Measurements from ENCODE around the gene EPOP.

GRCh38 chr17:38660097-38661025, 14.4 kb downstream of the EPOP start:
- TF ChIP-seq, protein P1, sequence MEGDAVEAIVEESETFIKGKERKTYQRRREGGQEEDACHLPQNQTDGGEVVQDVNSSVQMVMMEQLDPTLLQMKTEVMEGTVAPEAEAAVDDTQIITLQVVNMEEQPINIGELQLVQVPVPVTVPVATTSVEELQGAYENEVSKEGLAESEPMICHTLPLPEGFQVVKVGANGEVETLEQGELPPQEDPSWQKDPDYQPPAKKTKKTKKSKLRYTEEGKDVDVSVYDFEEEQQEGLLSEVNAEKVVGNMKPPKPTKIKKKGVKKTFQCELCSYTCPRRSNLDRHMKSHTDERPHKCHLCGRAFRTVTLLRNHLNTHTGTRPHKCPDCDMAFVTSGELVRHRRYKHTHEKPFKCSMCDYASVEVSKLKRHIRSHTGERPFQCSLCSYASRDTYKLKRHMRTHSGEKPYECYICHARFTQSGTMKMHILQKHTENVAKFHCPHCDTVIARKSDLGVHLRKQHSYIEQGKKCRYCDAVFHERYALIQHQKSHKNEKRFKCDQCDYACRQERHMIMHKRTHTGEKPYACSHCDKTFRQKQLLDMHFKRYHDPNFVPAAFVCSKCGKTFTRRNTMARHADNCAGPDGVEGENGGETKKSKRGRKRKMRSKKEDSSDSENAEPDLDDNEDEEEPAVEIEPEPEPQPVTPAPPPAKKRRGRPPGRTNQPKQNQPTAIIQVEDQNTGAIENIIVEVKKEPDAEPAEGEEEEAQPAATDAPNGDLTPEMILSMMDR (IDR thresholded peaks at IDR 0.05), result no peak
- no peak for TF ChIP-seq POLR2A (IDR thresholded peaks at IDR 0.05)
